ENCODE data around the gene ADSL.

Gene ADSL

GRCh38 chr22:40406063-40406890 is 60.0 kb downstream of the ADSL start:
- DNase-seq, result peak; percentile 47

DNA sequence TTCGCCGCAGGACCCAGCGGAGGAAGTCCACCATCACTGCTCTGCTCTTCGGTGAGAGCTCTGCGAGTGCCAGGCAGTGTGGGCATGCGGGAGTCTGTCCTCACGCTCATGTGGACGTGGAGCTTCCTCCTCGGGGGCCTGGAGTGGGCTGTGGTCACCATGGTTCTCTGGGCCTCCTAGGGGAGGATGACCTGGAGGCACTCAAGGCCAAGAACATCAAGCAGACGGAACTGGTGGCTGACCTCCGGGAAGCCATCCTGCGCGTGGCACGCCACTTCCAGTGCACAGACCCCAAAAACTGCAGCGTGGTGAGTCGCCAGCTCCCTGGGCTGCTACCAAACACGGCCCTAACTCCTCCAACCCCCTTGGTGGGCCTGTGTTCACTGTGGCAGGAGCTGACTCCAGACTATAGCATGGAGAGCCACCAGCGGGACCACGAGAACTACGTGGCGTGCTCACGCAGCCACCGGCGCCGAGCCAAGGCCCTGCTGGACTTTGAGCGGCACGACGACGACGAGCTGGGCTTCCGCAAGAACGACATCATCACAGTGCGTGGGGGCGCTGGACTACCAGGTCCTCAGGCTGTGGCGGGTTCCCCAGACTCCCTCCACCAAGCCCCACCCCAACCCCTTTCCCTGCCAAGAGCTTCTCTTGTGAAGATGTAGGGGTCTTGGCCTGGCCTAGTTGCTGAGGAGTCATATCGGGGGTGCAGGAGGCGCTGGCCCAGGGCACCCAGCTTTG is 60.9 kb downstream of the ADSL start:
- DNase-seq, result peak; percentile 57

DNA sequence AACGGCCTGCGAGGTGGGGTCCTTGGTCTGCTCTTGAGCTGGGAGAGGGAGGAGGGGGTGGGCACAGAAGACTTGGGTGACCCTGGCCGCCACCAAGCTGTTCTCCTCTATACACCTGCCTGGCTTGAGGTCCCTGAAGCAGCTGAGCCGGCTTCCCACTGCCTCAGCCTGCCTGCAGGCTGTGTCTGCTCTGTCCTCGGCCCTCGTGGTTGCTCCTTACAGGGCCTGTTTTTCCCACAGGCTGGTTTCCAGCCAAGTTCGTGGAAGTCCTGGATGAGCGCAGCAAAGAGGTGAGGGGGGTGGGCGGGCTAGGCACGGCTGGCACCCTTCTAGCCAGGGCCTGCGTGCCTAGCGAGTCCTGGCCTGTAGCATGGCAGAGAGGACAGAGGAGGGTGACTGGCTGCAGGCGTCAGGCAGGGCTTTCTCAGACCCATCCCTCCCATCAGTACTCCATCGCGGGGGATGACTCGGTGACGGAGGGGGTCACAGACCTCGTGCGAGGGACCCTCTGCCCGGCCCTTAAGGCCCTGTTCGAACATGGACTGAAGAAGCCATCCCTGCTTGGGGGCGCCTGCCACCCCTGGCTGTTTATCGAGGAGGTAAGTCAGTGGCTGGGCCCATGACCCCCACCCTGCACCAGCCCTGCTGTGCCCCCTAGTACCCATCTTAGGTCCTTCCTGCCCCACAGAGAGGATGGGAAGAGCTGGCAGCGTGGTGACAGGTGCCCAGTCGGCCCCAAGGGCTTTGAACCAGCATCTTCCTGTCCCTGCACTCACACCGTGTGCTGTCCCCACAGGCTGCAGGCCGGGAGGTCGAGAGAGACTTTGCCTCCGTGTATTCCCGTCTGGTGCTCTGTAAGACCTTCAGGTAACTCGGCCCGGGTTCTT is 61.8 kb downstream of the ADSL start:
- peak; percentile 46 for DNase-seq

DNA sequence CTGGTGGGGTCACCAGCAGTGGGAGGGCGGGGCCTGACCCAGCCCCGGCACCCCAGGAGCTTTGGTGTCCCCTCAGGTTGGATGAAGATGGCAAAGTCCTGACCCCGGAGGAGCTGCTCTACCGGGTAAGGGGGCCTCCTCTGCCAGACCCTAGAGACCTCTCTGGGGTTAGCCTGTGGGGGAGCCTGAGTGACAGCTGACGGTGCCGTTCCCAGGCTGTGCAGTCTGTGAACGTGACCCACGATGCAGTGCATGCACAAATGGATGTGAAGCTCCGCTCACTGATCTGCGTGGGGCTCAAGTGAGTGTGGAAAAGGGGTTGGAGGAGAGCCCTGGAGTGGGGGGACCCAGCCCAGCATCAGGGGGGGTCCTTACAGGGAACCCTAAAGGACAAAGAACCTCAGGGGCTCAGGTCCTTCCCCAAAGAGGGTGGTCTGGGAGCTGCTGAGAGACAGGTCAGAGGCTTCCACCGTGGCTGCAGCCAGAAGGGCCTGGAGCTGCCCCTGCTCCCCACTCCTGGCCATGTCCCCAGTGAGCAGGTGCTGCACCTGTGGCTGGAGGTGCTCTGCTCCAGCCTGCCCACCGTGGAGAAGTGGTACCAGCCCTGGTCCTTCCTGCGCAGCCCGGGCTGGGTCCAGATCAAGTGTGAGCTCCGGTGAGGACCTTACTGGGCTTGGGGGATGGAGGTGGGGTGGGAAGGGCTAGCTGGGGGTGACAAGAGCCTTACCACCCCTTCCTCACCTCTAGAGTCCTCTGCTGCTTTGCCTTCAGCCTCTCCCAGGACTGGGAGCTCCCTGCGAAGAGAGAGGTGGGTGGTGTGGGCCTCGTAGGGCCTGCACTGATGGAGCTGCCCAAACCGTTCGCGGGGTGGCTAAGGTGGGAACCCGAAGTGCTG is 62.7 kb downstream of the ADSL start:
- peak; percentile 61 for DNase-seq

DNA sequence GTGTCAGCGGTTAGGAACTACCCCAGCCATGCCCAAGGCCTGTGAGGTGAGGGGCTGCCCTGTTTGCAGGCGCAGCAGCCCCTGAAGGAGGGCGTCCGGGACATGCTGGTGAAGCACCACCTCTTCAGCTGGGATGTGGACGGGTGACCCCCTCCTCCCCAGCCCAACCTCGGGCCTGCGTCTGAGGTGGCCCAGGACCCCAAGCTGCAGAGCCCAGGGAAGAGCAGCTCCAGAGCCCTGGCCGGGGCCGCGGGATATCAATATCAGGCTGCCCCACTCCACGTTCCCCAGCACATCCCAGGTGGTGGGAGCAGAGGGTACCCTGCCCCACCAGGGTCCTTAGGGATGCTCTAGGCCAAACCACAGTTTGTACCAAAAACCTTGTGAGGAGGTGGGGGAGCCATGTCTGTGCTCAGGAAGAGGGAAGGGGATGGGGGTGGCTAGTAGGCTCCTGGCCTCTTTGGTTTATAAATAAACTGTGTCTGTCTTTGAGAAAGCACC is 63.4 kb downstream of the ADSL start:
- DNase-seq, result peak; percentile 61

GRCh38 chr22:40410272-40410671 is 64.0 kb downstream of the ADSL start:
- DNase-seq, result peak; percentile 53

DNA sequence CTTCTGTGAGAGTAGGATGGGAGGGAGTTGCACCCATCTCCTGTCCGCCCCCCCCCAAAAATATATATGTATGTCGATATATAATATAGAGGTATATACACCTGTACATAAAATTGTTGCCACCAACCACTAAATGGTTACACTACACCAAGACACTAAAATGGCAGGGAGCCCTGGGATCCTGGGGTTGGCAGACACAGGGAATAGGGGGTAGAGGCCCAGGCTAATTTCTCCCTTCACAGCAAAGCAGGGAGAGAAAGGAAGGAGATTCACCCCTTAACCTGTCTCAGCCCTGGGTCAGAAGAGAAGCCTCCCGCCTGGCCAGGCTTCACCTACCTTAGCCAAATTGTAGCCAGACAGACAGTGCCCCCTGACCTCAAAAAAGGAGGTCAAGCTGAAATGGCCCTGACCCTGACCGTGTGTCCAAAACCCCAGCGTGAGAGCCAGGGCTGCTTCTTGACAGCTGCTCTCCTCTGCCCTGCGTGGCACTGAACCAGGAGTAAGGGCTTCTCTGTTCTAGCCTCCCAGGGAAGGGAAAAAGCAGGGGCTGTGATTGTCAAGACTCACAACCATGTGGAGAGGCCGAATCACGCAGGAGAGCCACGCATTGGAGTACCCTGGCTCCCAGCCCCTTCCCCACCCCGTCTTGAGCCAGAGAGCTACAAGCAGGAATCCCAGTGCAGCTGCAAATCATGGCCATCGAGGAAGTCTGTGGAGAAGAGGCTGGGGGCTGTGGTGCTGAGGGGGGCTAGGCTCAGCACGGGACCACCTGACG is 64.6 kb downstream of the ADSL start:
- peak; percentile 33 for DNase-seq

DNA sequence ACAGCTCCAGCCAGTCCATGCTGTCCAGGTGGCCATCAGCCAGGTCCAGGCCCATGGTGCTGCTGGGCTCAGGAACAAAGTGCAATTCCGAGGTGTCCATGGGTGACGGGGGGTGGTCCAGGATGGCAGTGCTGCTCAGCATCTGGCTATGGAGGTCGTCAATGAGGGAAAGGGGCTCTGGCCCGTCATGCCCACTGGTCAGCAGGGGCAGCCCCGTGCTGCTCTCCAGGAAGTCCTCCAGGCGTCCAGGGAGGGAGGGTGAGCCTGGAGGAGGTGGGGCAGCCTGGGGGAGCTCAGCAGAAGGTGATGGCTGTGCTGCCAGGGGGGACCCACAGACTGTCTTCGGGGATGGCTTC is 65.2 kb downstream of the ADSL start:
- no peak for DNase-seq

DNA sequence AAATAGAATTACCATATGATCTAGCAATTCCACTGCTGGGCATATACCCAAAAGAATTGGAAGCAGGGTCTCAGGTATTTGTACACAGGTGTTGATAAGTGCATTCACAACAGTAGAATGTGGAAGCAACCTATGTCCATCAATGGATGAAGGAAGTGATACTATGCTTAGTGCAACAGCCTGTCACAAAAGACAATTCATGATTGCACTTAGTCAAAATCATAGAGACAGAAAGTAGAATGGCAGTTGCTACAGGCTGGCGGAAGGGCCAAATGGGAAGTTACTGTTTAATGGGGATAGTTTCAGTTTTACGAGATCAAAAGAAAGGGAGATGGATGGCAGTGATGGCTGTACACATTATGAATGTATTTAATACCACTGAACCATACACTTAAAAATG is 66.1 kb downstream of the ADSL start:
- DNase-seq, result no peak

- DNase-seq, result no peak
Measured at GRCh38 chr22:40413873-40414272, 67.6 kb downstream of the ADSL start.

- DNase-seq, result no peak
Measured at GRCh38 chr22:40414311-40414710, 68.0 kb downstream of the ADSL start.

DNA sequence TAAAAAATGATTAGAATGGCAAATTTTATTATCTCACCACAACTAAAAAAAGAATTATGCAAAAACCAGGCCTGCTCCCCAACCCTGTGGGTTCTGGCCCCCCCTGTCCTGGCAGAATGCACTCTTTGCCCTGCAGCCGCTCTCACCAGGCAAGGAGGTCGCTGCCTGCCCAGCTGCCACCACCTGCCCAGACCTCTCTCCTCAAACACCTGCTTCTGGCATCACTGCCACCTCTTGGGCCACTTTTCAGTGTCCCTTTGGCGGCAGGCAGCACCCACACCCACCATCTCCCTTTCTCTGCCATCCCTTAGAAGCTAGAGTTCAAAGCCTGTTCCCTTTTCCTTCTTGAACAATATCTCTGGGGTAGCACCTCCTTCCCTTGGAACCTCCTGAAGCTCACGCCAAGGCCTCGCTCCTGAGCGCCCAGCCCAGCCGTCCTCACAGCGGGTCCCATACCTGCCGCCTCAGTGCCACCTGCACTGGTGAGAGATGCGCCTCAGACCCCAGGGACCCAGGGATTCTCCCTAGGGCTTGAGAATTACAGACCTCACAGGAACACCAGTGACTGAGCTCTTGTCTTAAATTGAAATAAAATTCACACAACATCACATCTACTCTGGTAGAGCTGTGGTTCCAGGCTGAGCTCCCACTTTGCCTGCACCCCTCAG is 68.7 kb downstream of the ADSL start:
- no peak for DNase-seq

- no peak for DNase-seq
Measured at GRCh38 chr22:40415531-40416266, 69.4 kb downstream of the ADSL start.

DNA sequence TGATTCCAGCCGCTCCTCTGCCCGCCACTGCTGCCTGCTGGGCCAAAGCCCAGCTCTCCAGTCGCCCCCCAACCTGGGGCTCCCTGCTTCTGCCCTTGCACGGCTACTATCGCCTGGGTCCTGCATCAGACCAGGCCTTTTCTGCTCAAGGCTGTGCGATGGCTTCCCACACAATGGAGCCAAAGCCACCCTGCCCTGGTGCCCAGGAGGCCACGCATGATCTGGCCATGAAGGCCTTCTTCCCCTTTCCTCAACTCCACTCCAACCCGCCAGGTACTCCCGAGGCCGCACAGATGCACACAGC is 69.9 kb downstream of the ADSL start:
- DNase-seq, result no peak

DNA sequence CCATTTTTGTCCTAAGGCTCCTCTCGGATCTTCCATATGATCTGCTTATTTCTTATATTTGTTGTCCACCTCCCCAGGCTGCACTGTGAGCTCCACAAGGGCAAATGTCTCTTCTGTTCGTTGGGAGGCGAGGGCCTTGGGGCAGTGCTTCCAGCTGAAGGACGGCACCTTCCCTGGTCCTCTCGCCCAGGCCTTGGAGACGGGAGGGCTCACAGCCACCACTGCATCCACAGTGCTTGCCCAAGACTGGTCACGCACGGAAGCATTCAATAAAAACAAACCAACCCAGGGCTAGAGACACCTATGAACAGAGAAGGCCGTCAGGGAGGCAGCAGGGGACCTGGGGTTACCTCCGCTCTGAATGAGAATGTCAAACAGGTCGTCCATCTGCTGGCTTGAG is 70.3 kb downstream of the ADSL start:
- no peak for DNase-seq

DNA sequence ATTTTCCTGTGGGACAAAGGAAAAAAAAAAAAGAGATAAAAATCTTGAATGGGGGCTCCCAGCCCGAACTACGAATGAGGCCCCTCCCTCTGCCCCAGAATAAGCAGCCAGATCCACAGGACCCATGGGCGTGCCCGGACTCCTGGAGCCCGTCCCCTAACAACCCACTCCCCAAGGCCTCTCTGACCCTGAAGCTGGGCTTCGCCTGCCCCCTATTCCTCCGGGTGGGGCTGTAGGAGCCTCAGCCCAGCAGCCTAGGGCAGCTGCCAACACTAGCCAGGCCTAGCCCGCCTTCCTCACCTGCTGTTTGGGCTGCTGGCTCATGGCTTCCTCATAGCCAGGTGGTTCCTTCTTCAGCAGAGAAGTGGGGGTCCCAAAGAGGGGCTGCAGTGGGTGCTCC is 70.7 kb downstream of the ADSL start:
- DNase-seq, result no peak

DNA sequence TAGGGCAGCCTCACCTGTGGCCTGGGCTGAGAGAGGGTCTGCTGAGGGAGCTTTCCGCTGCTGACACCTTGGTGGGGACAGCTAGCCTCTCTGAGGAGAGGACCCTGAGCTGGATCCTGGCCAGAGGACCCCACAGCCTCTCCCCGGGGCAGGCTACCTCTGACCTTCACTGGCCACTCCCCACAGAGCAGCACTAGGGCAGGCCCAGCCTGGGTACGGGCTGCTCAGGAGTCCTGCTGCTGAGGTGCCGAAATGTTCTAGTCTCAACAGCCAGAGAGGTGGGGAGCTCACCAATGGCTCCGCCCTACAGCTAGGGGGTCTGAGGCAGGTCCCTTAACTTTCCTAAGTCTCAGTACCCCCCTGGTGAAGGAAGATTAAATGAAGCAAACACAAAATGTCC is 71.6 kb downstream of the ADSL start:
- DNase-seq, result no peak

DNA sequence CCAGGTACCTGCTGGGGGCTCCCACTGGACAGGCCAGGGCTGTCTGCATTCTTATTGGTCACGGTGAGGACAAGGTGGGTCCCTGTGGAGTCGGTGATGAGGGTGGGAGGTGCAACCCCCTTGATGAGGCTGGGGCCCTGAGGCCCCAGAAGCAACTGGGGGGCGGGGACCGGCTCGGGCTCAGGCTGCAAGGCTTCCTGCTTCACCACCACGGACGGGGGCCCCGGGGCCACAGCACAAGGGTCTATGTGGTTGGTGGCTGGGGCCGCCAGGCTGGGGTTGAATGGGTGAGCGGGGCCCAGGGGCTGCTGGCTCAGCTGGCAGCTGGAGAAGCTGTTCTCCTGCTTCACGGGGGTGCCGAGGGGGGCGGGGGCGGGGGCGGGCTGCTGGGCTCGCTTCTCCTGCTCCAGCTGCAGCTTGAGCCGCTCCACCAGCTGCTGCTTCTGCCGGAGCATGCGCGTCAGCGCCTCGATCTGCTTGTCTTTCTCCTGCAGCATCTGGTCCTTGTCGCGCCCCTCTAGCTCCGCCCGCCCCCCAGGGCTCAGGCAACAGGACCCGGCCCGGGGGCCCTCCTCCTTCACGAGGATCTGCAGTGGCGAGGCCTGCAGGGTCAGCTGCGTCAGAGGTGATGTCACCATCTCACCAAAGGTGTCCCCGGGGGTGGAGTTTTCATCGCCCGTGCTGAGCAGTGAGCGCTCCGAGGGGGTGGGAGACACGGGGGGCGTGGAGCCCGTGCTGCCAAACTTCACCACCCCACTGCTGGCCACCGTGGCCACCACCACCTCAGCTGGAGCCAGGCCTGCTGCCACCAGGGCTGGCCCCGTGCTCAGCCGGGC is 72.3 kb downstream of the ADSL start:
- no peak for DNase-seq

DNA sequence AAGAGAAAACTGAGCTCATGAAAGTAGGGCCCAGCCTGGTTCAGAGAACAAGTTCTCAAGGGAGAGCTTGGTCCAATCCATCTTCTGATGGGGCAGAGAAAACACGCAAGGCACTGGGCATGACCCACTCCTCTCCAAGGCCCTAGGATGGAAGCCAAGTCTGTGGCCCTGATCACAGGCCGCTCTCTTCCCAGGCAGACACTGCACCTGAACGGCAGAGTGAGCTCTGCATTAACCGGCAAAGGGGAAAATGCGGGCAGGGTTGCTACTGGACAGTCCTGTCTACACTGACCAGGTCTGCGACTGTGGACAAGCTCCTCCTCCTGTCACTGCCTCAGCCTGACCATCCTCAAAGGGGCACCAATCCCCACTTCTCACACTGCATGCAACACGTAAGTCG is 73.4 kb downstream of the ADSL start:
- no peak for DNase-seq
